ENCODE results near the gene RTF2.
"Not testable (repeated sequence)": the region's sequence is repeated elsewhere in the genome, so short reads cannot be mapped to it uniquely, and the experiment has no call there.

RTF2 gene

DNA sequence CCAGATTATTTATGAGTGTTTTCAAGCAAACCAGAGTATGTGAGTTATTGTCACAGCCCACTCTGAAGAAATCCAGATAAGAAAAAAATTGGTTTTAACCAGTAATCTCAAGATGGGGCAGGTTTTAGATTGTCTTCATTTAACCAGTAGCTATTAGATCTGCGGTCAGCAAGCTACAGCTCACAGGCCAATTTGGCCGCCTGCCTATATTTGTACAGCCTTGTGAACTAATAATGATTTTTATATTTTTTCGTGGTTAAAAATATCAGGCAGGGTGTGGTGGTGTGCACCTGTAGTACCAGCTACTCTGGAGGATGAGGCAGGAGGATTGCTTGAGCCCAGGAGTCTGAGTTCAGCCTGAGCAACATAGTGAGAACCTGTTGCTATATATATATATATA, 69.6 kb downstream of the RTF2 start:
- no peak for DNase-seq (ENCODE audit: low read depth)
- TF ChIP-seq, protein P1, sequence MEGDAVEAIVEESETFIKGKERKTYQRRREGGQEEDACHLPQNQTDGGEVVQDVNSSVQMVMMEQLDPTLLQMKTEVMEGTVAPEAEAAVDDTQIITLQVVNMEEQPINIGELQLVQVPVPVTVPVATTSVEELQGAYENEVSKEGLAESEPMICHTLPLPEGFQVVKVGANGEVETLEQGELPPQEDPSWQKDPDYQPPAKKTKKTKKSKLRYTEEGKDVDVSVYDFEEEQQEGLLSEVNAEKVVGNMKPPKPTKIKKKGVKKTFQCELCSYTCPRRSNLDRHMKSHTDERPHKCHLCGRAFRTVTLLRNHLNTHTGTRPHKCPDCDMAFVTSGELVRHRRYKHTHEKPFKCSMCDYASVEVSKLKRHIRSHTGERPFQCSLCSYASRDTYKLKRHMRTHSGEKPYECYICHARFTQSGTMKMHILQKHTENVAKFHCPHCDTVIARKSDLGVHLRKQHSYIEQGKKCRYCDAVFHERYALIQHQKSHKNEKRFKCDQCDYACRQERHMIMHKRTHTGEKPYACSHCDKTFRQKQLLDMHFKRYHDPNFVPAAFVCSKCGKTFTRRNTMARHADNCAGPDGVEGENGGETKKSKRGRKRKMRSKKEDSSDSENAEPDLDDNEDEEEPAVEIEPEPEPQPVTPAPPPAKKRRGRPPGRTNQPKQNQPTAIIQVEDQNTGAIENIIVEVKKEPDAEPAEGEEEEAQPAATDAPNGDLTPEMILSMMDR (IDR thresholded peaks at IDR 0.05; ENCODE audit: low read depth, low read length, missing control alignments) = no peak
- H3K4me3 ChIP-seq (ENCODE audit: low read depth, low read length) = no peak overlapping the region

DNA sequence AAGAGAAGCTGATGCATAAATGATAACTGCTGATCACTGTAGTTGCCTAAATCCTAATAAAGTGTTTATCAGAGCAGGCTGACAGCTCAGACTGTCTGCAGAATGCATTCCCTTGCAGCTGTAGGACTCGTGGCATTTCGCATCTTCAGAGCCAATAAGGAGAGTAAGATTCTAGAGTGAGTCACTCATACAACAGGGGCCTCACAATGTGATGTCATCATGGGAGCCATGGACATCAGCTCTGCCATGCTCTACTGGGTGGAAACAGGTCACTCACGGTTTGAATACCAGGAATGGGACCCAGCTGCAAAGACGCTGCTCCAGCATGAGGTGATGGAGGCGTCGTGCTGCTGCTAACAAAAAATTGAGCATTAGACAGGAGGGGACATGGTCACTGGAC, 72.0 kb downstream of the RTF2 start:
- TF ChIP-seq, protein P1 (IDR thresholded peaks at IDR 0.05; ENCODE audit: low read depth, low read length, missing control alignments) = no peak
- DNase-seq (ENCODE audit: low read depth) = no peak
- H3K4me3 ChIP-seq (ENCODE audit: low read depth, low read length) = no peak overlapping the region

DNA sequence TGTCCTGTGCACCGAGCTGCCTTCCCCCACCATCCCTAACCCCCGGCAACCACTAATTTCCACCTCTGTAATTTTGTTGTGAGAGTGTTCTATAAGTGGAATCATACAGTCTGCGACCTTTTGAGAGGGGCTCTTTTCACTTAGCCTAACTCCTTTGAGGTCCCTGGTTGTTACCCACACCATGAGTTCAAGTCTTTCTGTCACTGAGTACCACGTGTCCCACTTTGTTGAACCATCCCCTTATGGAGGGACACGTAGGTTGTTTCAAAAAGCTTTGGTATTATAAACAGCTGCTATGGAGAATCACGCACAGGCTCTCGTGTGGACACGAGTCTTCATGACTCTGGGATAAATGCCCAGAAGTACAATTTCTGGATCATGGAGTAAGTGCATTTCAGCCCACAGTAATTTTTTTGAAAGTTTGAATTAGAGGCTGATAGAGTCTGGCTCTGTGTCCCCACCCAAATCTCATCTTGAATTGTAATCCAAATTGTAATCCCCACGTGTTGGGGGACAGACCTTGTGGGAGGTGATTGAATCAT, 74.1 kb downstream of the RTF2 start:
- H3K4me3 ChIP-seq (ENCODE audit: low read depth, low read length) = no peak overlapping the region
- DNase-seq (ENCODE audit: low read depth) = no peak
- TF ChIP-seq, protein P1 (IDR thresholded peaks at IDR 0.05; ENCODE audit: low read depth, low read length, missing control alignments) = no peak

DNA sequence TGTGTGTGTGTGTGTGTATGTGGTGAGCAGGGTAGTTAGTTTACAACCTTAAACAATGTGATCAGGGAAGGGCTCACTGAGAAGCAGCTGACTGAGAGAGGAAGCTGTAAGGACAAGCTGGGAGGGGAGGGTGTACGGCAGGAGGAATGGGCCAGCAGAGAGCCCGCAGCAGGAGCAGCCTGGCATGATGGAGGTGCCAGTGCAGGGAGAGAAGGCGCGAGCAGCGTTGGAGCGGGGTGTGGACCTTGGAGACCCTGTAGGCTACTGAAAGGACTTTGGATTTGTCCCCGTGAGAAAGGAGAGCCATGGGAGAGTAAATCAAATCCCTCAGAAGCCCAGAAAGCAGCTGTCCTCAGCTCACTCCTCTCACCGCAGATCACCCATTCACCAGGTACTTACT, 83.1 kb downstream of the RTF2 start:
- no peak for DNase-seq (ENCODE audit: low read depth)
- no peak overlapping the region for H3K4me3 ChIP-seq (ENCODE audit: low read depth, low read length)
- TF ChIP-seq, protein P1 (IDR thresholded peaks at IDR 0.05; ENCODE audit: low read depth, low read length, missing control alignments) = no peak

DNA sequence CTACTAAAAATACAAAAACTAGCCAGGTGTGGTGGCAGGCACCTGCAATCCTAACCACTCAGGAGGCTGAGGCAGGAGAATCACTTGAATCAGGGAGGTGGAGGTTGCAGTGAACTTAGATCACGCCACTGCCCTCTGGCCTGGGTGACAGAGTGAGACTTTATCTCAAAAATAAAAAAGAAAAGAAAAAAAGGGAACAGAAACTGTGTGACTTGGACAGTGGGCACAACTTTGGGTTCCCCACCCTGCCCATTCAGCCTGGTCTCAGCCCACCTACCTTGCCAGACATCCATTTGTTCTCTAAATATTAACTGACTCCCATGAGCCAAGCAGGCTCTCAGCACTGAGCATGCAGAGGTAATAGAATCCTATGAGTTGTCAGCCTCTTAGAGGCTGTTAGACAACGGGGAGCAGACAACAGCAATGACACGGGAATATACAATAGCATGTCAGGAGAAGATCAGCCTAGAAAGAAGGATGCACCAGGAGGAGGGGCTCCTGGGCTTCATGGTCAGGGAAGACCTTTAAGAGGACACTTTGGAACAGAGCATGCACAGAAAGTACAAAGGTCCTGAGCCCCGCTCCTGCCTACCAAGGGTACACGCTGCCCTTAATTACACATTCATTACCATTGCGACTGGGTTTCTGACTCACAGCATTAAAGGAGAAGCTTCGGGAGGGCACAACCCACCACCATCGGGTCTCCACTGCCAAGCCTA, 84.6 kb downstream of the RTF2 start:
- DNase-seq (ENCODE audit: low read depth) = no peak
- H3K4me3 ChIP-seq (ENCODE audit: low read depth, low read length) = no peak overlapping the region
- TF ChIP-seq, protein P1 (IDR thresholded peaks at IDR 0.05; ENCODE audit: low read depth, low read length, missing control alignments) = no peak

DNA sequence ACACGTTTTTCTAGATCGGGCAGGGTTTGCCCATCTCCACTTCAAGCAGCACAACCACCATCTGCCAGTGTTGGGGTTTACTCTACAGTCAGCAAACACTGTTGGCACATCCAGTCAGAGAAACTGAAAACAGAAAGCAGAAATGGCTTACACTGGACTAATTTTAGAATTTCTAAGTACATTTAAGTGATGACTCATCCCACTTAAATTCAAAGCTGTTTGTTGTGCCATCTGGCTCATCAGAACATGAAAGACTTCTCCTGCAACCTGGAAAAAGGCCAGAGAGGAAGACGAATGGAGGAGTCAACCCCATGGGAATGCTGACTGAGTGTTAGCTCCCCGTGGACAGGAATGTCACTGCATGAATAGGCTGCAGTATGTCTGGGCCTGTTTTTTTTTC, 86.4 kb downstream of the RTF2 start:
- DNase-seq (ENCODE audit: low read depth) = peak; percentile 69
- H3K4me3 ChIP-seq (ENCODE audit: low read depth, low read length) = peak overlapping the region; percentile 6; the same call in 1 of the 2 replicates
- TF ChIP-seq, protein P1 (IDR thresholded peaks at IDR 0.05; ENCODE audit: low read depth, low read length, missing control alignments) = no peak

DNA sequence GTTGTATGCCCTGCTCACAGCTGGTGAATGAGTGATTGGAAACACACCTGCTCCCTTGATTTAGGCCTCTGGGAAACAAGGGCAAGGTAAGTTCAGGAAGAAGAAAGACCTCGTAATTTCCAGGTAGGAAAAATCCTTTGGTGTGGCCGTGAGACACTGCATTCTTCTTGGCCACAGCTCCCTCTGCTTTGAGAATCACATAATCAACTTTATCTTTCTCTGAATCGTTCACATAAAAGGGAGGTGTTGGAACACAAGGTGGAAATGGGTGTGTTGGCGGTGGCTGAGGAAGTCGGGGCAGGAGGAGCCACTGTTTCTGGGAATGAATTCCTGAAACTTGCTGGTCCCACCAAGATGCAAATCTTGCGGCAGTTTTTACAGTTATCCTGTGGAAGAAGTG, 90.5 kb downstream of the RTF2 start:
- no peak overlapping the region for H3K4me3 ChIP-seq (ENCODE audit: low read depth, low read length)
- no peak for DNase-seq (ENCODE audit: low read depth)
- TF ChIP-seq, protein P1 (IDR thresholded peaks at IDR 0.05; ENCODE audit: low read depth, low read length, missing control alignments) = no peak

DNA sequence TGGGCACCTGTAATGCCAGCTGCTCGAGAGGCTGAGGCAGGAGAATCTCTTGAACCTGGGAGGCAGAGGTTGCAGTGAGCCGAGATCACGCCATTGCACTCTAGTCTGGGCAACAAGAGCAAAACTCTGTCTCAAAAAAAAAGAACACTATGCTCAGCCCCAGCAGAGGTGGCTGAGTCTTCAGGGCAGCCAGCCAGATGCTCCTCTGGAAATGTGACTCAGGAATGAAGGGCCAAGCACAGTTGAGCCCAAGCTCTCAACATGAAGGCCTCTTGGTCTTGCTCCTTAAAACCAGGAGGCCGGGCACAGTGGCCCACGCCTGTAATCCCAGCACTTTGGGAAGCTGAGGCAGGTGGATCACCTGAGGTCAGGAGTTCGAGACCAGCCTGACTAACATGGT, 96.1 kb downstream of the RTF2 start:
- H3K4me3 ChIP-seq (ENCODE audit: low read depth, low read length); DNase-seq (ENCODE audit: low read depth): not testable (repeated sequence)
